Glutamatergic neuron (in vitro differentiated cells): Measurements from ENCODE around the gene TEX2. TPM values are rescaled to one million over a fixed set of nuclear protein-coding genes. Genes with fewer than 3 reads are reported as not detected.

Experiments
- DNase-seq: peaks from one replicate; pipeline ENCODE4 v3.0.0; 2022
- H3K27ac Mint-ChIP-seq: one replicate; pipeline ENCODE4 v1.8.0; 2020; ENCODE audit warnings: mild to moderate bottlenecking, mixed read lengths, inconsistent platforms; ENCODE audit not compliant: unreplicated experiment
- H3K27me3 Mint-ChIP-seq: one replicate; pipeline ENCODE4 v1.8.0; 2020; ENCODE audit warnings: mild to moderate bottlenecking, moderate library complexity, mixed read lengths, inconsistent platforms; ENCODE audit not compliant: unreplicated experiment
- H3K36me3 Mint-ChIP-seq: one replicate; pipeline ENCODE4 v1.8.0; 2020; ENCODE audit warnings: mild to moderate bottlenecking, mixed read lengths, inconsistent platforms; ENCODE audit not compliant: unreplicated experiment
- H3K4me1 Mint-ChIP-seq: one replicate; pipeline ENCODE4 v1.8.0; 2020; ENCODE audit warnings: mild to moderate bottlenecking, low read depth, mixed read lengths, inconsistent platforms; ENCODE audit not compliant: unreplicated experiment
- H3K4me3 Mint-ChIP-seq: one replicate; pipeline ENCODE4 v1.8.0; 2020; ENCODE audit warnings: mild to moderate bottlenecking, mixed read lengths, inconsistent platforms; ENCODE audit not compliant: unreplicated experiment
- H3K9me3 Mint-ChIP-seq: one replicate; pipeline ENCODE4 v1.8.0; 2020; ENCODE audit warnings: mild to moderate bottlenecking, moderate library complexity, mixed read lengths, inconsistent platforms; ENCODE audit not compliant: unreplicated experiment
- CTCF ChIP-seq: fragments of 200-600 bp; sonication (generic); IDR thresholded peaks from one replicate; pipeline ENCODE4 v1.5.0; 2021; ENCODE audit not compliant: partially characterized antibody, unreplicated experiment
- total RNA-seq: library from RNA; stranded (reverse); fragmentation: NEBNext Ultra II Directional; extraction: Animal tissue kit (Norgen Biotek cat#: 25700); gene quantifications from one replicate; pipeline ENCODE4 v1.2.1, GENCODE V29; 2021; ENCODE audit not compliant: unreplicated experiment

The TEX2 gene
- total RNA-seq, 1 donor from 2014 or later = 11.7 TPM

- no peak overlapping the region for H3K4me3 Mint-ChIP-seq
- TF ChIP-seq CTCF = peak; percentile 80
- no peak overlapping the region for H3K27ac Mint-ChIP-seq
- H3K36me3 Mint-ChIP-seq = peaks cover 5% of the 10 kb centered on the region
- peaks cover 5% of the 10 kb centered on the region for H3K27me3 Mint-ChIP-seq
- H3K4me1 Mint-ChIP-seq = peaks cover 8% of the 10 kb centered on the region
- peaks cover 5% of the 10 kb centered on the region for H3K9me3 Mint-ChIP-seq
- DNase-seq = no peak
Measured at GRCh38 chr17:64133546-64134215, 129.4 kb downstream of the TEX2 start.

- H3K27ac Mint-ChIP-seq = no peak overlapping the region
- H3K4me1 Mint-ChIP-seq = peaks cover 8% of the 10 kb centered on the region
- DNase-seq = no peak
- TF ChIP-seq CTCF = no peak
- H3K27me3 Mint-ChIP-seq = peaks cover 5% of the 10 kb centered on the region
- H3K9me3 Mint-ChIP-seq = peaks cover 5% of the 10 kb centered on the region
- no peak overlapping the region for H3K4me3 Mint-ChIP-seq
- H3K36me3 Mint-ChIP-seq = peaks cover under 1% of the 10 kb centered on the region
Measured at GRCh38 chr17:64131606-64132270, 131.3 kb downstream of the TEX2 start.

GRCh38 chr17:64130559-64131001 is 132.5 kb downstream of the TEX2 start:
- Mint-ChIP-seq H3K27me3 (peaks cover 5% of the 10 kb centered on the region), H3K36me3 (no peaks in the 10 kb centered on the region), H3K4me1 (peaks cover 8% of the 10 kb centered on the region), H3K27ac (peak overlapping the region; percentile 66), H3K4me3 (peak overlapping the region; percentile 78), H3K9me3 (peaks cover 5% of the 10 kb centered on the region)
- no peak for DNase-seq
- no peak for TF ChIP-seq CTCF

GRCh38 chr17:64129765-64130558 is 133.1 kb downstream of the TEX2 start, which contains the start of gene ERN1:
Gene ERN1, minus strand, starts transcription at chr17:64130144. Its CDS starts 115 bp downstream, at chr17:64130029.
- Mint-ChIP-seq H3K4me3 (peak within 1 kb of the TSS; percentile 95), H3K9me3 (peaks cover 5% of the 10 kb centered on the region), H3K27me3 (peaks cover 5% of the 10 kb centered on the region), H3K27ac (peak within 1 kb of the TSS; percentile 73), H3K4me1 (peaks cover 8% of the 10 kb centered on the region), H3K36me3 (no peaks in the 10 kb centered on the region)
- TF ChIP-seq CTCF = peak; percentile 15
- peak; percentile 94 for DNase-seq

- DNase-seq = no peak
- peaks cover 5% of the 10 kb centered on the region for H3K9me3 Mint-ChIP-seq
- no peak overlapping the region for H3K27ac Mint-ChIP-seq
- no peak for TF ChIP-seq CTCF
- no peaks in the 10 kb centered on the region for H3K36me3 Mint-ChIP-seq
- peaks cover 5% of the 10 kb centered on the region for H3K27me3 Mint-ChIP-seq
- H3K4me3 Mint-ChIP-seq = peak overlapping the region; percentile 95
- peaks cover 8% of the 10 kb centered on the region for H3K4me1 Mint-ChIP-seq
Measured at GRCh38 chr17:64129515-64129764, 133.6 kb downstream of the TEX2 start.
